Karpas-422 (cell line): ENCODE results near the gene ARL15. TPM values are rescaled to one million over a fixed set of nuclear protein-coding genes. Genes with fewer than 3 reads are reported as not detected.

ENCODE experiments used
- DNase-seq: peaks from one replicate; pipeline ENCODE4 v3.0.0-alpha.2; 2015
- H2AFZ ChIP-seq: fragments of 200-600 bp; sonication (generic); 2 replicates; pipeline ENCODE4 v1.6.1; 2014; ENCODE audit warnings: antibody characterized with exemption, low read length, mixed read lengths
- H3K27ac ChIP-seq: fragments of 200-600 bp; sonication (generic); 2 replicates; pipeline ENCODE4 v1.5.1; 2014; ENCODE audit warnings: mild to moderate bottlenecking, low read length, moderate library complexity
- H3K27me3 ChIP-seq: fragments of 200-600 bp; sonication (generic); 2 replicates; pipeline ENCODE4 v1.6.1; 2014; ENCODE audit warnings: low read length, mixed read lengths
- H3K36me3 ChIP-seq: fragments of 200-600 bp; sonication (generic); 2 replicates; pipeline ENCODE4 v1.6.1; 2014; ENCODE audit warnings: low read length, mixed read lengths; ENCODE audit not compliant: insufficient read depth
- H3K4me1 ChIP-seq: fragments of 200-600 bp; sonication (generic); 2 replicates; pipeline ENCODE4 v1.6.1; 2014; ENCODE audit warnings: mild to moderate bottlenecking, low read length, mixed read lengths
- H3K4me2 ChIP-seq: fragments of 200-600 bp; sonication (generic); 2 replicates; pipeline ENCODE4 v1.6.1; 2014; ENCODE audit warnings: low read length, low read depth, mild to moderate bottlenecking; ENCODE audit not compliant: poor library complexity, severe bottlenecking
- H3K4me3 ChIP-seq: fragments of 200-600 bp; sonication (generic); 2 replicates; pipeline ENCODE4 v1.5.1; 2014; ENCODE audit warnings: mild to moderate bottlenecking, antibody characterized with exemption, low read length, mixed read lengths
- H3K79me2 ChIP-seq: fragments of 200-600 bp; sonication (generic); 2 replicates; pipeline ENCODE4 v1.6.1; 2014; ENCODE audit warnings: mild to moderate bottlenecking, low read length, mixed read lengths
- H3K9ac ChIP-seq: fragments of 200-600 bp; sonication (generic); 2 replicates; pipeline ENCODE4 v1.6.0; 2014; ENCODE audit warnings: low read length
- H3K9me2 ChIP-seq: fragments of 200-600 bp; sonication (generic), shearing (Covaris generic); replicated peaks from 2 replicates; pipeline ENCODE4 v1.6.0; 2014; ENCODE audit warnings: mild to moderate bottlenecking, low read length, moderate library complexity; ENCODE audit not compliant: insufficient read depth
- H3K9me3 ChIP-seq: fragments of 300-700, 200-600 bp; sonication (generic); 2 replicates; pipeline ENCODE4 v1.6.1; 2014; ENCODE audit warnings: low read length, mixed read lengths
- H4K20me1 ChIP-seq: fragments of 200-600 bp; sonication (generic); 2 replicates; pipeline ENCODE4 v1.6.1; 2014; ENCODE audit warnings: mild to moderate bottlenecking, antibody characterized with exemption, low read length, low read depth; ENCODE audit not compliant: insufficient read depth
- total RNA-seq: library from RNA; depleted of rRNA; stranded (reverse); fragments of >200 nt; shearing (Covaris generic); gene quantifications from 2 replicates; pipeline ENCODE4 v1.2.3, GENCODE V29; 2014; ENCODE audit warnings: low replicate concordance

The ARL15 gene
- total RNA-seq, 1 experiment from 2014 or later: 10.7 TPM

- Histone ChIP-seq H3K9me3 (peaks cover 6% of the 10 kb centered on the region; the same call in 1 of the 2 replicates), H3K27ac (no peak overlapping the region), H4K20me1 (no peaks in the 10 kb centered on the region), H3K9me2 (no peaks in the 10 kb centered on the region), H3K27me3 (no peaks in the 10 kb centered on the region), H3K36me3 (no peaks in the 10 kb centered on the region), H3K4me3 (no peak overlapping the region), H3K79me2 (no peaks in the 10 kb centered on the region), H3K9ac (no peak overlapping the region), H2AFZ (no peak overlapping the region), H3K4me2 (no peak overlapping the region), H3K4me1 (no peaks in the 10 kb centered on the region)
- no peak for DNase-seq
These were observed 292.8 kb downstream of the ARL15 start for GRCh38 chr5:54017580-54017979.

GRCh38 chr5:54013556-54014194 is 296.7 kb downstream of the ARL15 start:
- no peak overlapping the region for H3K4me2 ChIP-seq
- no peaks in the 10 kb centered on the region for H3K36me3 ChIP-seq
- H3K27me3 ChIP-seq: no peaks in the 10 kb centered on the region
- no peaks in the 10 kb centered on the region for H4K20me1 ChIP-seq
- no peaks in the 10 kb centered on the region for H3K9me2 ChIP-seq
- H3K9me3 ChIP-seq: peaks cover 6% of the 10 kb centered on the region; the same call in 1 of the 2 replicates
- no peak for DNase-seq
- H3K9ac ChIP-seq: no peak overlapping the region
- no peaks in the 10 kb centered on the region for H3K79me2 ChIP-seq
- no peak overlapping the region for H2AFZ ChIP-seq
- H3K4me3 ChIP-seq: no peak overlapping the region
- H3K4me1 ChIP-seq: no peaks in the 10 kb centered on the region
- H3K27ac ChIP-seq: no peak overlapping the region

GRCh38 chr5:54009828-54010227 is 300.5 kb downstream of the ARL15 start:
- no peaks in the 10 kb centered on the region for H3K36me3 ChIP-seq
- no peak overlapping the region for H3K4me2 ChIP-seq
- H3K9me2 ChIP-seq: no peaks in the 10 kb centered on the region
- no peaks in the 10 kb centered on the region for H3K79me2 ChIP-seq
- no peak for DNase-seq
- H3K4me3 ChIP-seq: no peak overlapping the region
- H3K27me3 ChIP-seq: no peaks in the 10 kb centered on the region
- no peak overlapping the region for H3K9ac ChIP-seq
- no peaks in the 10 kb centered on the region for H4K20me1 ChIP-seq
- H3K4me1 ChIP-seq: no peaks in the 10 kb centered on the region
- H3K9me3 ChIP-seq: peaks cover 6% of the 10 kb centered on the region; the same call in 1 of the 2 replicates
- no peak overlapping the region for H2AFZ ChIP-seq
- no peak overlapping the region for H3K27ac ChIP-seq

- Histone ChIP-seq H3K27me3 (no peaks in the 10 kb centered on the region), H3K79me2 (no peaks in the 10 kb centered on the region), H3K9me2 (no peaks in the 10 kb centered on the region), H3K4me2 (no peak overlapping the region), H4K20me1 (no peaks in the 10 kb centered on the region), H3K4me3 (no peak overlapping the region), H3K36me3 (no peaks in the 10 kb centered on the region), H3K9ac (no peak overlapping the region), H3K9me3 (peaks cover 6% of the 10 kb centered on the region; the same call in 1 of the 2 replicates), H3K4me1 (no peaks in the 10 kb centered on the region), H2AFZ (no peak overlapping the region), H3K27ac (no peak overlapping the region)
- DNase-seq: no peak
These were observed 301.0 kb downstream of the ARL15 start for GRCh38 chr5:54009357-54009756.

- no peak overlapping the region for H3K27ac ChIP-seq
- H3K9ac ChIP-seq: no peak overlapping the region
- H2AFZ ChIP-seq: no peak overlapping the region
- H4K20me1 ChIP-seq: no peaks in the 10 kb centered on the region
- H3K9me2 ChIP-seq: no peaks in the 10 kb centered on the region
- no peaks in the 10 kb centered on the region for H3K4me1 ChIP-seq
- H3K79me2 ChIP-seq: no peaks in the 10 kb centered on the region
- H3K36me3 ChIP-seq: no peaks in the 10 kb centered on the region
- H3K9me3 ChIP-seq: no peaks in the 10 kb centered on the region
- no peak overlapping the region for H3K4me2 ChIP-seq
- H3K4me3 ChIP-seq: no peak overlapping the region
- H3K27me3 ChIP-seq: no peaks in the 10 kb centered on the region
- no peak for DNase-seq
These were observed 302.3 kb downstream of the ARL15 start for GRCh38 chr5:54007827-54008777.

- H3K36me3 ChIP-seq: no peaks in the 10 kb centered on the region
These were observed 305.7 kb downstream of the ARL15 start for GRCh38 chr5:54004697-54005096.

GRCh38 chr5:54002779-54003178 is 307.6 kb downstream of the ARL15 start:
- no peaks in the 10 kb centered on the region for H3K36me3 ChIP-seq
- no peak for DNase-seq
- no peaks in the 10 kb centered on the region for H3K9me2 ChIP-seq
- H3K4me1 ChIP-seq: no peaks in the 10 kb centered on the region
- H3K4me2 ChIP-seq: no peak overlapping the region
- no peaks in the 10 kb centered on the region for H4K20me1 ChIP-seq
- H3K4me3 ChIP-seq: no peak overlapping the region
- H3K9ac ChIP-seq: no peak overlapping the region
- H3K9me3 ChIP-seq: no peaks in the 10 kb centered on the region
- no peak overlapping the region for H3K27ac ChIP-seq
- no peak overlapping the region for H2AFZ ChIP-seq
- H3K27me3 ChIP-seq: no peaks in the 10 kb centered on the region
- H3K79me2 ChIP-seq: no peaks in the 10 kb centered on the region

More at GRCh38 chr5:54004697-54005096, 305.7 kb downstream of the ARL15 start:
- no peaks in the 10 kb centered on the region for H4K20me1 ChIP-seq
- no peak overlapping the region for H3K4me3 ChIP-seq
- no peaks in the 10 kb centered on the region for H3K27me3 ChIP-seq
- no peaks in the 10 kb centered on the region for H3K9me2 ChIP-seq
- no peak overlapping the region for H3K4me2 ChIP-seq
- no peak for DNase-seq
- no peaks in the 10 kb centered on the region for H3K9me3 ChIP-seq
- H3K9ac ChIP-seq: no peak overlapping the region
- H3K4me1 ChIP-seq: no peaks in the 10 kb centered on the region
- H2AFZ ChIP-seq: no peak overlapping the region
- H3K27ac ChIP-seq: no peak overlapping the region
- H3K79me2 ChIP-seq: no peaks in the 10 kb centered on the region

- H2AFZ ChIP-seq: no peak overlapping the region
- no peaks in the 10 kb centered on the region for H3K4me1 ChIP-seq
- no peak overlapping the region for H3K27ac ChIP-seq
- no peaks in the 10 kb centered on the region for H3K27me3 ChIP-seq
- H3K36me3 ChIP-seq: no peaks in the 10 kb centered on the region
- no peaks in the 10 kb centered on the region for H3K9me3 ChIP-seq
- no peaks in the 10 kb centered on the region for H3K79me2 ChIP-seq
- no peaks in the 10 kb centered on the region for H4K20me1 ChIP-seq
- H3K9ac ChIP-seq: no peak overlapping the region
- DNase-seq: no peak
- H3K9me2 ChIP-seq: no peaks in the 10 kb centered on the region
- no peak overlapping the region for H3K4me3 ChIP-seq
- no peak overlapping the region for H3K4me2 ChIP-seq
These were observed 308.2 kb downstream of the ARL15 start for GRCh38 chr5:54001976-54002775.
